H9 (cell line): Measurements from ENCODE around the gene ADAM11. TPM values are rescaled to one million over a fixed set of nuclear protein-coding genes. Genes with fewer than 3 reads are reported as not detected.
A peak's percentile ranks its signal among the peaks of the same experiment; 100 is the strongest.

Experiments
- DNase-seq: peaks from one replicate; pipeline ENCODE4 v3.0.0-alpha.2; 2017
- H2AFZ ChIP-seq: one replicate; pipeline ENCODE4 v1.6.1; 2013; ENCODE audit warnings: mild to moderate bottlenecking, low read length, control low read depth, moderate library complexity
- H2AK5ac ChIP-seq: 2 replicates; pipeline ENCODE4 v1.6.1; 2013; ENCODE audit warnings: low read length, control low read depth, mixed read lengths; ENCODE audit not compliant: insufficient read length
- H2BK120ac ChIP-seq: one replicate; pipeline ENCODE4 v1.6.1; 2013; ENCODE audit warnings: low read depth, mild to moderate bottlenecking, low read length, control low read depth, inconsistent platforms; ENCODE audit not compliant: poor library complexity, severe bottlenecking
- H2BK12ac ChIP-seq: 2 replicates; pipeline ENCODE4 v1.6.1; 2013; ENCODE audit warnings: low read length, control low read depth, mixed read lengths, low read depth; ENCODE audit not compliant: insufficient read length
- H2BK15ac ChIP-seq: 2 replicates; pipeline ENCODE4 v1.6.1; 2013; ENCODE audit warnings: low read depth, low read length, control low read depth
- H2BK20ac ChIP-seq: one replicate; pipeline ENCODE4 v1.6.1; 2013; ENCODE audit warnings: low read depth, mild to moderate bottlenecking, low read length, control low read depth, inconsistent platforms; ENCODE audit not compliant: poor library complexity, severe bottlenecking
- H2BK5ac ChIP-seq: 2 replicates; pipeline ENCODE4 v1.6.1; 2013; ENCODE audit warnings: low read length, control low read depth, mixed read lengths; ENCODE audit not compliant: insufficient read length
- H3K14ac ChIP-seq: 2 replicates; pipeline ENCODE4 v1.6.1; 2013; ENCODE audit warnings: low read length, control low read depth; ENCODE audit not compliant: insufficient read depth
- H3K18ac ChIP-seq: 2 replicates; pipeline ENCODE4 v1.6.1; 2013; ENCODE audit warnings: low read depth, mild to moderate bottlenecking, mixed read lengths, low read length, control low read depth; ENCODE audit not compliant: insufficient read length
- H3K23ac ChIP-seq: 2 replicates; pipeline ENCODE4 v1.6.1; 2013; ENCODE audit warnings: low read length, control low read depth, mixed read lengths, low read depth; ENCODE audit not compliant: insufficient read length
- H3K23me2 ChIP-seq: 2 replicates; pipeline ENCODE4 v1.6.1; 2013; ENCODE audit warnings: low read depth, mild to moderate bottlenecking, mixed read lengths, low read length, control low read depth; ENCODE audit not compliant: insufficient read length, poor library complexity, severe bottlenecking
- H3K27ac ChIP-seq: 2 replicates; pipeline ENCODE4 v1.5.1; 2013; ENCODE audit warnings: low read length, control low read depth, mixed read lengths, low read depth; ENCODE audit not compliant: insufficient read length
- H3K27me3 ChIP-seq: 2 replicates; pipeline ENCODE4 v1.6.1; 2013; ENCODE audit warnings: low read length, control low read depth, inconsistent platforms; ENCODE audit not compliant: insufficient read depth
- H3K4ac ChIP-seq: 2 replicates; pipeline ENCODE4 v1.6.1; 2013; ENCODE audit warnings: low read depth, mild to moderate bottlenecking, control low read depth, inconsistent platforms, low read length, moderate library complexity
- H3K4me1 ChIP-seq: 2 replicates; pipeline ENCODE4 v1.6.1; 2013; ENCODE audit warnings: low read length, control low read depth, inconsistent platforms; ENCODE audit not compliant: insufficient read depth
- H3K4me2 ChIP-seq: 2 replicates; pipeline ENCODE4 v1.6.1; 2013; ENCODE audit warnings: low read length, control low read depth, mixed read lengths; ENCODE audit not compliant: insufficient read length, insufficient read depth
- H3K56ac ChIP-seq: 2 replicates; pipeline ENCODE4 v1.6.1; 2013; ENCODE audit warnings: low read depth, mild to moderate bottlenecking, mixed read lengths, low read length, control low read depth; ENCODE audit not compliant: insufficient read length
- H3K79me1 ChIP-seq: 2 replicates; pipeline ENCODE4 v1.6.1; 2013; ENCODE audit warnings: low read depth, mild to moderate bottlenecking, moderate library complexity, low read length, control low read depth, inconsistent platforms; ENCODE audit not compliant: insufficient read depth, poor library complexity, severe bottlenecking
- H3K79me2 ChIP-seq: 2 replicates; pipeline ENCODE4 v1.6.1; 2013; ENCODE audit warnings: low read length, control low read depth, inconsistent platforms; ENCODE audit not compliant: insufficient read depth
- H3K9ac ChIP-seq: 2 replicates; pipeline ENCODE4 v1.6.1; 2013; ENCODE audit warnings: low read length, control low read depth, mixed read lengths; ENCODE audit not compliant: insufficient read length; ENCODE audit errors: extremely low read depth
- H3K9me3 ChIP-seq: one replicate; pipeline ENCODE4 v1.6.1; 2013; ENCODE audit warnings: low read depth, low read length, inconsistent platforms; ENCODE audit not compliant: control insufficient read depth
- H3T11ph ChIP-seq: one replicate; pipeline ENCODE4 v1.6.1; 2013; ENCODE audit warnings: mild to moderate bottlenecking, low read length, control low read depth, inconsistent platforms
- H4K20me1 ChIP-seq: one replicate; pipeline ENCODE4 v1.6.1; 2013; ENCODE audit not compliant: control insufficient read depth, insufficient read length, insufficient read depth
- H4K5ac ChIP-seq: 2 replicates; pipeline ENCODE4 v1.6.1; 2013; ENCODE audit warnings: low read depth, mild to moderate bottlenecking, mixed read lengths, low read length, control low read depth; ENCODE audit not compliant: insufficient read length
- H4K8ac ChIP-seq: replicated peaks from 2 replicates; pipeline ENCODE4 v1.6.1; 2013; ENCODE audit warnings: low read length, control low read depth, mixed read lengths, low read depth; ENCODE audit not compliant: insufficient read length
- H4K91ac ChIP-seq: 2 replicates; pipeline ENCODE4 v1.6.1; 2013; ENCODE audit warnings: low read depth, mild to moderate bottlenecking, moderate library complexity, mixed read lengths, low read length, control low read depth; ENCODE audit not compliant: insufficient read length
- H3K27ac Mint-ChIP-seq, 3 experiments: 2 replicates in 2 of 3; 3 replicates in 1 of 3; pipeline ENCODE4 v1.8.0; 2020 to 2021; ENCODE audit warnings: mixed read lengths in 3 of 3, mild to moderate bottlenecking in 1 of 3, moderate library complexity in 1 of 3
- H3K27me3 Mint-ChIP-seq: 2 replicates; pipeline ENCODE4 v1.8.0; 2021; ENCODE audit warnings: low read depth, mild to moderate bottlenecking, moderate library complexity, mixed read lengths
- H3K36me3 Mint-ChIP-seq, 3 experiments: 2 replicates in 2 of 3; 3 replicates in 1 of 3; pipeline ENCODE4 v1.8.0; 2020 to 2021; ENCODE audit warnings: low read depth in 3 of 3, mixed read lengths in 3 of 3; ENCODE audit not compliant: insufficient read depth in 1 of 3
- H3K4me1 Mint-ChIP-seq, 2 experiments: 2 replicates each; pipeline ENCODE4 v1.8.0; 2020; ENCODE audit warnings: mixed read lengths in 2 of 2
- H3K4me3 Mint-ChIP-seq, 2 experiments: 2 replicates in 1 of 2; 3 replicates in 1 of 2; pipeline ENCODE4 v1.8.0; 2020 to 2021; ENCODE audit warnings: mild to moderate bottlenecking in 2 of 2, mixed read lengths in 2 of 2, moderate library complexity in 1 of 2
- H3K9me3 Mint-ChIP-seq, 2 experiments: 2 replicates in 1 of 2; 3 replicates in 1 of 2; pipeline ENCODE4 v1.8.0; 2020; ENCODE audit warnings: mild to moderate bottlenecking in 2 of 2, mixed read lengths in 2 of 2, moderate library complexity in 1 of 2
- CTCF ChIP-seq: fragments of 200-600 bp; sonication (generic); conservative IDR thresholded peaks from 3 replicates; pipeline ENCODE4 v1.8.0; 2021; ENCODE audit warnings: antibody characterized with exemption, mild to moderate bottlenecking
- WGBS: extraction: QIAGEN DNeasy Blood & Tissue Kit; methylation state at CpG from one replicate; pipeline ENCODE4 v1.1.7; 2013; ENCODE audit warnings: missing lambda C conversion rate, low lambda C conversion rate, mixed read lengths; ENCODE audit not compliant: insufficient read length; ENCODE audit errors: extremely low coverage; 5-methylcytosine and 5-hydroxymethylcytosine counted together
- total RNA-seq: library from RNA; stranded (reverse); gene quantifications from 2 replicates; pipeline ENCODE4 v1.2.1, GENCODE V29; 2021

Gene ADAM11
- total RNA-seq, 1 experiment from 2014 or later = 4.6 TPM

- no peak overlapping the region for H3K27ac ChIP-seq
Measured at GRCh38 chr17:44780161-44780560, 21.4 kb downstream of the ADAM11 start.

More at GRCh38 chr17:44780161-44780560, 21.4 kb downstream of the ADAM11 start:
- no peaks in the 10 kb centered on the region for H3K9me3 ChIP-seq
- no peak overlapping the region for H3K9ac ChIP-seq
- H2BK5ac ChIP-seq = no peak overlapping the region
- no peak overlapping the region for H4K5ac ChIP-seq
- Mint-ChIP-seq H3K4me3 (no peak overlapping the region; a peak in 1 of 5 replicates), H3K4me1 (peaks cover 21 to 28% of the 10 kb centered on the region in 2 experiments), H3K36me3 (no peaks in the 10 kb centered on the region), H3K9me3 (no peaks in the 10 kb centered on the region), H3K27me3 (peaks cover 33% of the 10 kb centered on the region), H3K27ac (no peak overlapping the region)
- no peak overlapping the region for H3K14ac ChIP-seq
- H3K79me2 ChIP-seq = no peaks in the 10 kb centered on the region
- peak; percentile 26 for DNase-seq
- no peaks in the 10 kb centered on the region for H4K20me1 ChIP-seq
- no peak overlapping the region for H2AFZ ChIP-seq
- no CpG with 5 or more reads among the region's 12 CpGs for WGBS
- H3K4me1 ChIP-seq = peaks cover 2% of the 10 kb centered on the region; the same call in 1 of the 2 replicates
- no peak overlapping the region for H3K4ac ChIP-seq
- H2BK120ac ChIP-seq = no peak overlapping the region
- no peak overlapping the region for H3K4me2 ChIP-seq
- no peak overlapping the region for H2BK20ac ChIP-seq
- H3K27me3 ChIP-seq = peaks cover 4% of the 10 kb centered on the region; the same call in 1 of the 2 replicates
- no peak overlapping the region for H2BK15ac ChIP-seq
- no peak overlapping the region for H3K18ac ChIP-seq
- TF ChIP-seq CTCF = no peak
- no peak overlapping the region for H4K91ac ChIP-seq
- H3K23ac ChIP-seq = no peak overlapping the region
- H3K56ac ChIP-seq = no peak overlapping the region
- peaks cover 5% of the 10 kb centered on the region for H3K23me2 ChIP-seq
- no peak overlapping the region for H4K8ac ChIP-seq
- no peak overlapping the region for H2BK12ac ChIP-seq
- no peaks in the 10 kb centered on the region for H3K79me1 ChIP-seq
- H2AK5ac ChIP-seq = no peak overlapping the region
- H3T11ph ChIP-seq = no peak overlapping the region
